Measurements from ENCODE around the gene COL19A1. TPM values are rescaled to one million over a fixed set of nuclear protein-coding genes. Genes with fewer than 3 reads are reported as not detected.

Gene COL19A1
- total and polyA plus RNA-seq, 2 of the 13 experiments (the other 11 are each of a cell fraction or from before 2014, with no cell fraction given), result not detected

DNA sequence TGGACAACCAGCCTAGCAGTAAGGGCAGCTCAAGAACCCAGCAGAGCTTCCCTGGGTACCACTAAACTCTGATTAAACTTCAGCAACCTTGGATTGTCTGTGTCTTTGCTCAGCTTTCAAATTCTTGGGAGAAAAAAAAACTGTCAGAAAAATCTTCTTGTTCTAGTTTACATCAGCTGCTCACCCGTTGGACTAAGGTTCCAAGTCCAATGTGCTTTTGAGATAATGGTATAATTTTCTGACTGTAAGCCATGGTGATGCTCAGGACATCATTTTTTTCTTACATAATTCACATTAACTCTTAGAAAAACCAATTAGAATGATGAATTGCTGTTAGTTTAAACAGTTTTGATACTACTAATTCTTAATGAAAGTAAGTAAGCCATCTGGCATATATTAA lies 290.7 kb downstream of the COL19A1 start (continued):
- TF ChIP-seq, protein P1, sequence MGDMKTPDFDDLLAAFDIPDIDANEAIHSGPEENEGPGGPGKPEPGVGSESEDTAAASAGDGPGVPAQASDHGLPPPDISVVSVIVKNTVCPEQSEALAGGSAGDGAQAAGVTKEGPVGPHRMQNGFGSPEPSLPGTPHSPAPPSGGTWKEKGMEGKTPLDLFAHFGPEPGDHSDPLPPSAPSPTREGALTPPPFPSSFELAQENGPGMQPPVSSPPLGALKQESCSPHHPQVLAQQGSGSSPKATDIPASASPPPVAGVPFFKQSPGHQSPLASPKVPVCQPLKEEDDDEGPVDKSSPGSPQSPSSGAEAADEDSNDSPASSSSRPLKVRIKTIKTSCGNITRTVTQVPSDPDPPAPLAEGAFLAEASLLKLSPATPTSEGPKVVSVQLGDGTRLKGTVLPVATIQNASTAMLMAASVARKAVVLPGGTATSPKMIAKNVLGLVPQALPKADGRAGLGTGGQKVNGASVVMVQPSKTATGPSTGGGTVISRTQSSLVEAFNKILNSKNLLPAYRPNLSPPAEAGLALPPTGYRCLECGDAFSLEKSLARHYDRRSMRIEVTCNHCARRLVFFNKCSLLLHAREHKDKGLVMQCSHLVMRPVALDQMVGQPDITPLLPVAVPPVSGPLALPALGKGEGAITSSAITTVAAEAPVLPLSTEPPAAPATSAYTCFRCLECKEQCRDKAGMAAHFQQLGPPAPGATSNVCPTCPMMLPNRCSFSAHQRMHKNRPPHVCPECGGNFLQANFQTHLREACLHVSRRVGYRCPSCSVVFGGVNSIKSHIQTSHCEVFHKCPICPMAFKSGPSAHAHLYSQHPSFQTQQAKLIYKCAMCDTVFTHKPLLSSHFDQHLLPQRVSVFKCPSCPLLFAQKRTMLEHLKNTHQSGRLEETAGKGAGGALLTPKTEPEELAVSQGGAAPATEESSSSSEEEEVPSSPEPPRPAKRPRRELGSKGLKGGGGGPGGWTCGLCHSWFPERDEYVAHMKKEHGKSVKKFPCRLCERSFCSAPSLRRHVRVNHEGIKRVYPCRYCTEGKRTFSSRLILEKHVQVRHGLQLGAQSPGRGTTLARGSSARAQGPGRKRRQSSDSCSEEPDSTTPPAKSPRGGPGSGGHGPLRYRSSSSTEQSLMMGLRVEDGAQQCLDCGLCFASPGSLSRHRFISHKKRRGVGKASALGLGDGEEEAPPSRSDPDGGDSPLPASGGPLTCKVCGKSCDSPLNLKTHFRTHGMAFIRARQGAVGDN (CRISPR knock-in tag; IDR thresholded peaks at IDR 0.05), result no peak
- TF ChIP-seq SP2 (CRISPR knock-in tag; IDR thresholded peaks at IDR 0.05) (no peak), ZNF737 (CRISPR knock-in tag; IDR thresholded peaks at IDR 0.05; ENCODE audit: borderline replicate concordance) (no peak)

DNA sequence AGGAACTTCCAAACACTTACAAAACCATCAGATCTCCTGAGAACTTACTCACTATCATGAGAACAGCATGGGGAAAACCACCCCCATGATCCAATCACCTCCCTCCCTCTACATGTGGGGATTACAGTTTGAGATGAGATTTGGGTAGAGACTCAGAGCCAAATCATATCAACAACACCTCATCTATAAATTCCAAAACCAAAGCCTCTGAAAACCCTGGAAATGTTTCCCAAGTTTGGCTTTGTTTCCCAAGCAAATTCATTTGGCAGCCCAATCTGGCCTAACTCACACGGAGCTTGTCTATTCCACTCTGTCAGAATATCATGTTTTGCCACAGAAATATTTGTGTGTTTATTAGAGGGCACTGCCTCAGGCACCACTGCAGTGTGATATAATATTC lies 293.9 kb downstream of the COL19A1 start:
- no peaks in the 10 kb centered on the region for H3K27me3 ChIP-seq (ENCODE audit: control insufficient read depth in 1 of 2, insufficient read depth in 2 of 2, low read length in 2 of 2)
- no peak for DNase-seq (ENCODE audit: low spot score)
- no peak overlapping the region for H3K4me2 ChIP-seq (ENCODE audit: low read depth, low read length)
- WGBS (ENCODE audit: low lambda C conversion rate), result 0% methylated on average over 1 of the region's 1 CpG
- H3K36me3 ChIP-seq (replicated peaks in 1 of 2; ENCODE audit: control insufficient read depth in 1 of 2, insufficient read depth in 2 of 2, low read length in 2 of 2), result no peaks in the 10 kb centered on the region
- BruUV-seq (replicated peaks), result no TSS peak
- H3K9me3 ChIP-seq (ENCODE audit: low read length), result no peaks in the 10 kb centered on the region
- no peak for FAIRE-seq
- H3K27ac ChIP-seq (ENCODE audit: extremely low read length, insufficient read depth, low read length), result no peak overlapping the region
- H3K79me2 ChIP-seq (ENCODE audit: insufficient read depth, low read length), result no peaks in the 10 kb centered on the region
- ChIA-PET POLR2A (no interaction called here), CTCF (ENCODE audit: low intra/inter-chr PET ratio, low total read pairs) (no interaction called here)
- no peaks in the 10 kb centered on the region for H4K20me1 ChIP-seq (ENCODE audit: insufficient read depth, low read length)
- TF ChIP-seq KDM5A (IDR thresholded peaks at IDR 0.05; ENCODE audit: borderline replicate concordance, low read length) (no peak), ZNF570 (CRISPR knock-in tag; IDR thresholded peaks at IDR 0.05; ENCODE audit: borderline replicate concordance) (no peak), ZFP36L2 (CRISPR knock-in tag; IDR thresholded peaks at IDR 0.05) (no peak), THYN1 (CRISPR knock-in tag; IDR thresholded peaks at IDR 0.05; ENCODE audit: borderline replicate concordance, low read depth) (no peak), SMAD9 (CRISPR knock-in tag; IDR thresholded peaks at IDR 0.05) (no peak), EEA1 (CRISPR knock-in tag; IDR thresholded peaks at IDR 0.05; ENCODE audit: borderline replicate concordance) (no peak), ZNF333 (CRISPR knock-in tag; IDR thresholded peaks at IDR 0.05; ENCODE audit: borderline replicate concordance) (no peak)
- TF ChIP-seq, protein P2, sequence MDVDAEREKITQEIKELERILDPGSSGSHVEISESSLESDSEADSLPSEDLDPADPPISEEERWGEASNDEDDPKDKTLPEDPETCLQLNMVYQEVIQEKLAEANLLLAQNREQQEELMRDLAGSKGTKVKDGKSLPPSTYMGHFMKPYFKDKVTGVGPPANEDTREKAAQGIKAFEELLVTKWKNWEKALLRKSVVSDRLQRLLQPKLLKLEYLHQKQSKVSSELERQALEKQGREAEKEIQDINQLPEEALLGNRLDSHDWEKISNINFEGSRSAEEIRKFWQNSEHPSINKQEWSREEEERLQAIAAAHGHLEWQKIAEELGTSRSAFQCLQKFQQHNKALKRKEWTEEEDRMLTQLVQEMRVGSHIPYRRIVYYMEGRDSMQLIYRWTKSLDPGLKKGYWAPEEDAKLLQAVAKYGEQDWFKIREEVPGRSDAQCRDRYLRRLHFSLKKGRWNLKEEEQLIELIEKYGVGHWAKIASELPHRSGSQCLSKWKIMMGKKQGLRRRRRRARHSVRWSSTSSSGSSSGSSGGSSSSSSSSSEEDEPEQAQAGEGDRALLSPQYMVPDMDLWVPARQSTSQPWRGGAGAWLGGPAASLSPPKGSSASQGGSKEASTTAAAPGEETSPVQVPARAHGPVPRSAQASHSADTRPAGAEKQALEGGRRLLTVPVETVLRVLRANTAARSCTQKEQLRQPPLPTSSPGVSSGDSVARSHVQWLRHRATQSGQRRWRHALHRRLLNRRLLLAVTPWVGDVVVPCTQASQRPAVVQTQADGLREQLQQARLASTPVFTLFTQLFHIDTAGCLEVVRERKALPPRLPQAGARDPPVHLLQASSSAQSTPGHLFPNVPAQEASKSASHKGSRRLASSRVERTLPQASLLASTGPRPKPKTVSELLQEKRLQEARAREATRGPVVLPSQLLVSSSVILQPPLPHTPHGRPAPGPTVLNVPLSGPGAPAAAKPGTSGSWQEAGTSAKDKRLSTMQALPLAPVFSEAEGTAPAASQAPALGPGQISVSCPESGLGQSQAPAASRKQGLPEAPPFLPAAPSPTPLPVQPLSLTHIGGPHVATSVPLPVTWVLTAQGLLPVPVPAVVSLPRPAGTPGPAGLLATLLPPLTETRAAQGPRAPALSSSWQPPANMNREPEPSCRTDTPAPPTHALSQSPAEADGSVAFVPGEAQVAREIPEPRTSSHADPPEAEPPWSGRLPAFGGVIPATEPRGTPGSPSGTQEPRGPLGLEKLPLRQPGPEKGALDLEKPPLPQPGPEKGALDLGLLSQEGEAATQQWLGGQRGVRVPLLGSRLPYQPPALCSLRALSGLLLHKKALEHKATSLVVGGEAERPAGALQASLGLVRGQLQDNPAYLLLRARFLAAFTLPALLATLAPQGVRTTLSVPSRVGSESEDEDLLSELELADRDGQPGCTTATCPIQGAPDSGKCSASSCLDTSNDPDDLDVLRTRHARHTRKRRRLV (CRISPR knock-in tag; IDR thresholded peaks at IDR 0.05), result no peak
- intact Hi-C loops (cut with micrococcal nuclease; ENCODE audit: unreplicated experiment) (loop anchor here (10.0 kb wide), 1 partner anchor 325 kb away; no protein-coding TSS in a partner anchor), in situ Hi-C loops (cut with HindIII; ENCODE audit: extremely low pct_ligation_motif_present, low pct_unique_long_range_greater_than_20kb) (no loop called here)
- no peak overlapping the region for H3K9ac ChIP-seq (ENCODE audit: insufficient read depth, low read depth, low read length)
- no peaks in the 10 kb centered on the region for H3K4me1 ChIP-seq (ENCODE audit: insufficient read depth, low read length)
- H2AFZ ChIP-seq (ENCODE audit: low read length), result no peak overlapping the region
- no peak for ATAC-seq
- H3K4me3 ChIP-seq (replicated peaks in 1 of 3; ENCODE audit: insufficient read depth in 1 of 3, low read depth in 2 of 3, low read length in 3 of 3), result no peak overlapping the region
